GM21423 (cell line): ENCODE data around the gene RPL39L.

ENCODE experiments used
- ATAC-seq: cut with Tn5 transposase; IDR thresholded peaks from one replicate; pipeline ENCODE4 v1.9.1; 2021; ENCODE audit warnings: mild to moderate bottlenecking, moderate library complexity; ENCODE audit not compliant: unreplicated experiment

RPL39L gene

GRCh38 chr3:187101184-187102072 is 37.9 kb downstream of the RPL39L start:
- ATAC-seq, result no peak

GRCh38 chr3:187098923-187099512 is 40.3 kb downstream of the RPL39L start:
- ATAC-seq, result no peak

- ATAC-seq, result no peak
These were observed 46.0 kb downstream of the RPL39L start for GRCh38 chr3:187093320-187093719.

- no peak for ATAC-seq
These were observed 50.6 kb downstream of the RPL39L start for GRCh38 chr3:187088701-187089100.

GRCh38 chr3:187086831-187087230 is 52.5 kb downstream of the RPL39L start:
- ATAC-seq, result no peak

- ATAC-seq, result no peak
These were observed 53.4 kb downstream of the RPL39L start for GRCh38 chr3:187085933-187086332.

GRCh38 chr3:187085021-187085666 is 54.2 kb downstream of the RPL39L start:
- no peak for ATAC-seq

- ATAC-seq, result no peak
These were observed 54.7 kb downstream of the RPL39L start for GRCh38 chr3:187084580-187084979.

GRCh38 chr3:187084126-187084525 is 55.2 kb downstream of the RPL39L start:
- no peak for ATAC-seq

- ATAC-seq, result no peak
These were observed 56.4 kb downstream of the RPL39L start for GRCh38 chr3:187082758-187083375.

GRCh38 chr3:187080799-187081450 is 58.4 kb downstream of the RPL39L start:
- ATAC-seq, result no peak

- ATAC-seq, result no peak
These were observed 59.9 kb downstream of the RPL39L start for GRCh38 chr3:187079090-187080022.

- no peak for ATAC-seq
These were observed 61.8 kb downstream of the RPL39L start for GRCh38 chr3:187077537-187077936.

- ATAC-seq, result no peak
These were observed 62.2 kb downstream of the RPL39L start for GRCh38 chr3:187077085-187077484.

- ATAC-seq, result no peak
These were observed 63.0 kb downstream of the RPL39L start for GRCh38 chr3:187076297-187076696.

- no peak for ATAC-seq
These were observed 64.5 kb downstream of the RPL39L start for GRCh38 chr3:187074846-187075245.

- ATAC-seq, result no peak
These were observed 65.7 kb downstream of the RPL39L start for GRCh38 chr3:187073581-187074098.

- ATAC-seq, result no peak
These were observed 66.8 kb downstream of the RPL39L start for GRCh38 chr3:187072511-187072910.

GRCh38 chr3:187072102-187072501 is 67.2 kb downstream of the RPL39L start:
- ATAC-seq, result no peak
